22Rv1 (cell line): ENCODE measurements around the gene ITPK1.

Experiments used
- H3K27ac ChIP-seq: fragments of 450-650 bp; 2 replicates; pipeline ENCODE4 v1.5.1; 2017
- CTCF ChIP-seq: fragments of 450-650 bp; IDR thresholded peaks from 2 replicates; pipeline ENCODE4 v1.5.1; 2017; ENCODE audit warnings: mild to moderate bottlenecking
- ZFX ChIP-seq: fragments of 450-650 bp; IDR thresholded peaks from 2 replicates; pipeline ENCODE4 v1.6.1; 2017; ENCODE audit warnings: antibody characterized with exemption, borderline replicate concordance

ITPK1 gene

DNA sequence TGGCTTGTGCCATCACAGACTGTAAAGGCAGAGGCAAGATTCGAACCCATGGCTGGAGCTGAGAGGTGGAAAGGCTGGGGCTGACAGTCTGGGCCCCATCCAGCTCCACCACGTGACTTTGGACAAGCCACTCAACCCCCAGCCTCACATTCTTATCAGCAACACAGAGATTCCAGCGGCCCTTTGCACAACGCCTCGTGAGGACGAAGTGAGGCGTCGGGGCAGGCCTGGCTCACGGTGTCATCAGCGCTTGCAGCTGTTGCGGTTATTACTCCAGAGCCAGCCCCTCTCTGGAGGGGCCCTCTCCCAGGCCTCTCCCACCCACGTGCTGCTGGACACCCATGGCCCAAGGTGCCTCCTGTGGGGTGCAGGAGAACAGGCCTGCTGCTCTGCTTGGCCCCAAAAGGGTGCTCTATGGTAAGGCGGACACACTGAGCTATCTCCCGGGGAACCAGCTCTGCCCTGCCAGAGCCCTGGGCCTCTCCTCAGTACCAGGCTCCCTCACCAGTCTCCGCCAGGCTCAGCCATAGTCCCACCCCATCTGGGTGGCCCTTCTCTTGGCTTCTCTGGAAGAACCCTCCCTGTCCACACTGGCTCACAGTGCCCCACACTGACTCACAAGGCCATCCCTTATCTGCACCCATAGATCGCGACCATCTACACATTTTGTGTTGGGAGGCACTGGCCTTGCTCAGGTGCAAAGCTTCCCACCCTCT, 171.7 kb downstream of the ITPK1 start:
- H3K27ac ChIP-seq, result no peak overlapping the region

GRCh38 chr14:92942976-92943710, 172.6 kb downstream of the ITPK1 start:
- no peak for TF ChIP-seq CTCF
- no peak for TF ChIP-seq ZFX
- no peak overlapping the region for H3K27ac ChIP-seq

More for the DNA sequence above, 171.7 kb downstream of the ITPK1 start:
- no peak for TF ChIP-seq ZFX
- no peak for TF ChIP-seq CTCF

DNA sequence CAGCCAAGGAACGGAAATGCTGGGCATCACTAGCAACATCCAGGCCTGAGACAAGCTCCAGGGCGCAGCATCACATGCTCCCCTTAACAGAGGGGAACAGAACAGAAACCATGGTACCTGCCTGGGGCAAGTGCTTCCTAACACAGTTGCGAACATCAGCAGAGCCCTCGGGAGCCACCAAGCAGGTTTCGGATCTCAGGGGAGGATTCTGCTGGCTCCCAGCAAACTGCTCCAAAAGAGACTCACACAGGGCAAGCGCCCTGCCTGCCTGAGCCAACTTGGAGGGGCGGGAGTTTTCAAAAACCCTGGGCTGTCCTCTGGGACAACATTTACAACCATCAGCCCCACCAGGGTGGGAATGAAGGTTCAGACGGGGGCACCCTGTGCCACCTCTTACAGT, 173.1 kb downstream of the ITPK1 start:
- TF ChIP-seq CTCF (no peak), ZFX (no peak)
- H3K27ac ChIP-seq, result no peak overlapping the region

GRCh38 chr14:92942136-92942535, 173.6 kb downstream of the ITPK1 start:
- TF ChIP-seq ZFX (no peak), CTCF (no peak)
- no peak overlapping the region for H3K27ac ChIP-seq

DNA sequence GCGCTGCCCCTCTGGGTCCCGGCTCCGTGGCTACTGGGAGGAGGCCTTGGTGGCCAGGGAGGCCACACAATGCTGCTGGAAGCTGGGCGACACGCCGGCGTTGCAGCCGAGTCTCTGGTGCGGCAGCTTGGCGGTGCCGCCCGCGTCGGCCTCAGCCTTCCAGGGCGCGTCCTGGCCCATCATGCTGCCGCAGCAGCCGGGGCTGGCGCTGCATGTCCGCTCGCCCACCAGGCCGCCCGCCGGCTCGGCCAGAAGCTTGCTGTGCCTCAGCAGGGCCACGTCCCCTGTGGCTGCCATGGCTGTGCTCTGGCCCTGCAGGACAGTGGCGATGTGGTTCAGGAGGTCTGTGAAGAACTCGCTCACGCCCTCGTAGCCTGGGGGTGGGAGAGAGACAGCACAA, 174.2 kb downstream of the ITPK1 start:
- no peak for TF ChIP-seq ZFX
- no peak for TF ChIP-seq CTCF

GRCh38 chr14:92940543-92940942, 175.2 kb downstream of the ITPK1 start:
- TF ChIP-seq ZFX, result no peak
- no peak for TF ChIP-seq CTCF
- H3K27ac ChIP-seq, result no peak overlapping the region

More for the DNA sequence above, 174.2 kb downstream of the ITPK1 start:
- H3K27ac ChIP-seq, result no peak overlapping the region

DNA sequence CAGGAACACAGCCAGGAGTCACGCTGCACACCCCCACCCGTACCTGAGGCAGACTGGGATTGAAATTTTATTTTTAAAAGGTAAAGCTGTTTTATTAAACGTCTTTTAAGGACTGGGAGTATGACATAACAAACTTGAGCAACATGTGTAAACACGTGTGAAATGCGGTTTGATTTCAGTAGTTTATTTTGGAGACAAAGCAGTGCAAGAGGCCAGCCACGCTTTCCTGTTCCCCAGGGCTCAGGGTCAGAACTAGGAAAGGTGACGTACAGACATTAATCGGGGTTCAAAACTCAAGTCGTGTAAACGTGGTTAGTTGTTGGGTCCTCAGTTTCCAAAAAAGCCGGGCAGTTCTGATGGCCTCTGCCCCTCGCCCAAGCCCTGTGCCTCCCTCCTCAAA, 176.0 kb downstream of the ITPK1 start:
- no peak overlapping the region for H3K27ac ChIP-seq
- TF ChIP-seq ZFX, result no peak
- TF ChIP-seq CTCF, result no peak
